Prostate gland (tissue), 2 donors: ENCODE results near the gene APBA1.

Experiments
- POLR2A ChIP-seq: fragments of 450-650 bp; IDR thresholded peaks from one replicate; pipeline ENCODE4 v1.6.1; 2016; ENCODE audit warnings: antibody characterized with exemption, mild to moderate bottlenecking
- POLR2AphosphoS5 ChIP-seq: sonication (generic); formaldehyde crosslinking; IDR thresholded peaks from one replicate; pipeline ENCODE4 v1.6.1; 2017; ENCODE audit warnings: antibody characterized with exemption
- TF ChIP-seq, protein P1 (sequence below), 4 experiments: fragments of 200-600 bp in 2 of 4; fragments of 450-650 bp in 2 of 4; sonication (generic) in 2 of 4; IDR thresholded peaks; 1 replicate in 3 of 4; 2 replicates in 1 of 4; pipeline ENCODE4 v1.5.1; 2016 to 2019; ENCODE audit warnings: antibody characterized with exemption in 4 of 4, mild to moderate bottlenecking in 2 of 4, moderate library complexity in 2 of 4

GRCh38 chr9:69658987-69659675 lies 13.0 kb downstream of the APBA1 start:
- TF ChIP-seq POLR2A (no peak), POLR2AphosphoS5 (no peak)
- TF ChIP-seq, protein P1, sequence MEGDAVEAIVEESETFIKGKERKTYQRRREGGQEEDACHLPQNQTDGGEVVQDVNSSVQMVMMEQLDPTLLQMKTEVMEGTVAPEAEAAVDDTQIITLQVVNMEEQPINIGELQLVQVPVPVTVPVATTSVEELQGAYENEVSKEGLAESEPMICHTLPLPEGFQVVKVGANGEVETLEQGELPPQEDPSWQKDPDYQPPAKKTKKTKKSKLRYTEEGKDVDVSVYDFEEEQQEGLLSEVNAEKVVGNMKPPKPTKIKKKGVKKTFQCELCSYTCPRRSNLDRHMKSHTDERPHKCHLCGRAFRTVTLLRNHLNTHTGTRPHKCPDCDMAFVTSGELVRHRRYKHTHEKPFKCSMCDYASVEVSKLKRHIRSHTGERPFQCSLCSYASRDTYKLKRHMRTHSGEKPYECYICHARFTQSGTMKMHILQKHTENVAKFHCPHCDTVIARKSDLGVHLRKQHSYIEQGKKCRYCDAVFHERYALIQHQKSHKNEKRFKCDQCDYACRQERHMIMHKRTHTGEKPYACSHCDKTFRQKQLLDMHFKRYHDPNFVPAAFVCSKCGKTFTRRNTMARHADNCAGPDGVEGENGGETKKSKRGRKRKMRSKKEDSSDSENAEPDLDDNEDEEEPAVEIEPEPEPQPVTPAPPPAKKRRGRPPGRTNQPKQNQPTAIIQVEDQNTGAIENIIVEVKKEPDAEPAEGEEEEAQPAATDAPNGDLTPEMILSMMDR (IDR thresholded peaks at IDR 0.05) = no peak
